HG03469 (cell line): ENCODE results near the gene AIPL1.

Source experiments
- ATAC-seq: cut with Tn5 transposase; IDR thresholded peaks from one replicate; pipeline ENCODE4 v1.9.1; 2021; ENCODE audit warnings: mild to moderate bottlenecking, moderate library complexity, moderate number of reproducible peaks; ENCODE audit not compliant: unreplicated experiment

AIPL1 gene

GRCh38 chr17:6423931-6424330 lies 11.0 kb downstream of the AIPL1 start:
- ATAC-seq: no peak

- no peak for ATAC-seq
Measured at GRCh38 chr17:6422654-6423241, 12.2 kb downstream of the AIPL1 start.

- no peak for ATAC-seq
Measured at GRCh38 chr17:6421700-6422604, 13.0 kb downstream of the AIPL1 start.

- ATAC-seq: no peak
Measured at GRCh38 chr17:6420173-6420641, 14.7 kb downstream of the AIPL1 start.

GRCh38 chr17:6415616-6416015 lies 19.3 kb downstream of the AIPL1 start:
- no peak for ATAC-seq

- no peak for ATAC-seq
Measured at GRCh38 chr17:6413065-6413464, 21.9 kb downstream of the AIPL1 start.

- no peak for ATAC-seq
Measured at GRCh38 chr17:6408735-6409134, 26.2 kb downstream of the AIPL1 start.

- no peak for ATAC-seq
Measured at GRCh38 chr17:6408276-6408675, 26.6 kb downstream of the AIPL1 start.

- ATAC-seq: no peak
Measured at GRCh38 chr17:6402258-6402657, 32.7 kb downstream of the AIPL1 start.

GRCh38 chr17:6398955-6399354 lies 36.0 kb downstream of the AIPL1 start:
- no peak for ATAC-seq

- ATAC-seq: no peak
Measured at GRCh38 chr17:6394055-6394606, 40.8 kb downstream of the AIPL1 start.

GRCh38 chr17:6393351-6393952 lies 41.5 kb downstream of the AIPL1 start:
- no peak for ATAC-seq

- no peak for ATAC-seq
Measured at GRCh38 chr17:6392609-6393350, 42.1 kb downstream of the AIPL1 start.

GRCh38 chr17:6388416-6388815 lies 46.5 kb downstream of the AIPL1 start:
- no peak for ATAC-seq

- ATAC-seq: no peak
Measured at GRCh38 chr17:6387858-6388257, 47.1 kb downstream of the AIPL1 start.

GRCh38 chr17:6387442-6387841 lies 47.5 kb downstream of the AIPL1 start:
- no peak for ATAC-seq

GRCh38 chr17:6386041-6386630 lies 48.8 kb downstream of the AIPL1 start:
- no peak for ATAC-seq

GRCh38 chr17:6384481-6384880 lies 50.4 kb downstream of the AIPL1 start:
- no peak for ATAC-seq

- ATAC-seq: no peak
Measured at GRCh38 chr17:6381526-6382465, 53.1 kb downstream of the AIPL1 start.
